Adipose tissue (tissue), 3 donors: ENCODE data around the gene CRACDL. TPM values are rescaled to one million over a fixed set of nuclear protein-coding genes. Genes with fewer than 3 reads are reported as not detected.
"Not testable (repeated sequence)": the region's sequence is repeated elsewhere in the genome, so short reads cannot be mapped to it uniquely, and the experiment has no call there.

Experiments used
- H3K27ac ChIP-seq: one replicate; pipeline ENCODE4 v1.5.1; 2013; ENCODE audit warnings: low read depth, low read length
- WGBS, 3 donors: extraction: QIAGEN DNeasy Blood & Tissue Kit; methylation state at CpG; one replicate each; pipeline ENCODE4 v1.1.7; 2013; 5-methylcytosine and 5-hydroxymethylcytosine counted together
- polyA plus RNA-seq, 3 donors: library from polyadenylated mRNA; stranded (reverse); fragments of 200-250 nt; gene quantifications; one replicate each; pipeline ENCODE4 v1.2.3, GENCODE V29; 2013
- donor health status: healthy with polysubstance abuse.
- donor health status: Bipolar disorder and iron deficiency.
- donor health status: healthy.

CRACDL gene
- polyA plus RNA-seq, 3 donors = 2.0 to 4.5 (median 3.6) TPM

GRCh38 chr2:98895901-98896300 lies 40.1 kb downstream of the CRACDL start:
- 84 to 90% (median 85%) methylated on average over 9 of the region's 9 CpGs for WGBS, 3 donors
- no peak overlapping the region for H3K27ac ChIP-seq

DNA sequence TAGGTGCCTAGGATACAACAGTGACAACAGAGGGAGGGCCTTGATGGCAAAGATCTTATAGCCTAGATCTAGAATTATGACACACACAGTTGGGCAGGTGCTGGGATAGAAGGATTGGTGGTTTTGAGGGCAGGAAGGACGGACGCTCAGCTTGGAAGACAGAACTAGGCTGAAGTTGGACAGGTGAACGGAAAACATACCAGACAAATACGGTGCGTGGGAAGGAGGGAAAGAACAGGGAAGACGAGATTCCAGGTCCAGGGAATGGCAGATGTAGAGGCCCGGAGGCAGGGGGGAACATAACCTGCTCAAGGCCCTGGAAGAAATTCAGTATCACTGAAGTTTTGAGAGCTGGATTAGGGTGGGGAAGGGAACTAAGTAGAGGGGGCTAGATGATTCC lies 40.8 kb downstream of the CRACDL start:
- H3K27ac ChIP-seq = no peak overlapping the region
- WGBS, 3 donors = 94 to 97% (median 94%) methylated on average over 7 of the region's 7 CpGs

GRCh38 chr2:98894331-98895000 lies 41.6 kb downstream of the CRACDL start:
- WGBS, 3 donors = 92 to 98% (median 94%) methylated on average over 11 of the region's 11 CpGs
- H3K27ac ChIP-seq = no peak overlapping the region

DNA sequence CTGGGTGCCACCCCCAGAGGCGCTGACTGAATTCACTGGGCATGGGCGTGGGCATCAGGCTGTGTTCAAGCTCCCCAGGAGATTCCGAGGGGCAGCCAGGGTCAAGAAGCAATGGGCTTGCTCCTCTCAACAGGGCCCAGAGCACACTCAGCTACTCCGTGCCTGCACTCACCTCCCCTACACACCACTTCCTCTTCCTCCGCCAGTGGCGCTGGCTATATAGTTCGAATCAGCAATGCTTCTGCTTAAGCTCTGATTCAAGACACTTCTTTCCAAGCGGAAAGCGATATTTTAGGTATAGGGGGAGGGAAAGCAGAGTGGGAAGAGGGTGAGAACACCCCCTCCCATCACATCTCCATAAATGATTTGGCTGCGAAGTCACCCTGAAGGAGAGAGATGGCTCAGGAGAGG lies 42.1 kb downstream of the CRACDL start:
- WGBS, 3 donors = 70 to 83% (median 71%) methylated on average over 10 of the region's 10 CpGs
- no peak overlapping the region for H3K27ac ChIP-seq

DNA sequence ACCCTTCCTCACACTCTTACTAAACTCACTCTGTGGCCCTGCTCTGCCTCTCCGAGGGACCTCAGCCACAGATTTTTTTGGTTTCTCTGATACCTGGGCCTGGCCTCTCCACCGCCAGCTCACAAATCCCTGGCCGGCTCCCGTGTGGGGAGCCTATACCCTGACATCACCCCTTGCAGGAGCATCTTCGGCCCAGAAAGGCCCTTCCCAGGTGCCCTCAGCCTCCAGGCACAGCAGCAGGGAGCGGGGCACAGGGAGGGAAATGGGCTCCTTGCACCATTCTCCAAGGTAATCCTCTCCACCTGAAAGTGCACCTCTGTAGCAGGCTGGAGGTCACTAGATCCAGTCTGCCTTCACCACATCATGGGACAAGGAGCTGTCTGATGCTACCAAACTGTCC lies 43.2 kb downstream of the CRACDL start:
- H3K27ac ChIP-seq = no peak overlapping the region
- 89 to 94% (median 91%) methylated on average over 6 of the region's 6 CpGs for WGBS, 3 donors

DNA sequence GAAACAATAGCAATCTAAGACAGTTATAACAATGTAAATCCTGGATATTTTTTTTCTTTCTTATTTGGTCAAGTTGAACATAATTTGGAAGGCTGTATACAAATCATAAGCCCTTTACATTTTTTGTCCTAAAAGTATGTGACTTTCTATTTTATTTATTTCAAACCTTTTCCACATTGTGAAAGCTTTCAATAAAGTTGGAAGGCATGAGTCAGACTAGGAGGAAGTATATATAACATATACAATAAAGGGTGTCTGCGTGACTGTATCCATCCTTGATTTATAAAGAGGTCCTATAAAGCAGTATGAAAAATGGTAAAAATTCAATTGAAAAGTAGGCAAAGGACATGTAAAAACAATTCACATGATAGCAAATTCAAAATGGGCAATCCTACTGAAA lies 44.4 kb downstream of the CRACDL start:
- 85 to 100% (median 88%) methylated on average over 1 of the region's 1 CpG for WGBS, 3 donors
- no peak overlapping the region for H3K27ac ChIP-seq

DNA sequence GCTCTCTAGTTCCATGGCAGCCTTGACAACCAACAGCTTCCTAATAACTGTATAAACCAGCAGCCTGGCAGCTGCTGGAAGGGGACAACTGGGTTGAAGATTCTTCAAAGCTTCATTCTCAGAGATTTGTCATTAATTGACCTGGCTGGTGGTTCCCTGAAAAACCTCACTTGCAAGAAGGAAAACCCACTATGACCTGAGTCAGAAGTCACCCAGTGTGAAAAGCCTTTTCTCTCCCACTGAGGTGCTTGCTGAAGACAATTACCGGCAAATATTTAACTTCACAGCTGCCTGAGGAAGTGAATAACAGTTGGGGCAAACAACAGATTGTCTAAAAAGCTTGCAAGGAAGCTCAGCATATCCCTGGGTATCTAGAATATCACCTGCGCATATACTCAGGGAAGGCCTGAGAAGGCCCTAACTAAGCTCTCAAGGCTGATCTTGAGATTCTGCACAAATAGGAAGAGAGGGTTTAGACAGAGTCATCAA lies 49.9 kb downstream of the CRACDL start:
- H3K27ac ChIP-seq = no peak overlapping the region
- WGBS, 3 donors = 97 to 99% (median 98%) methylated on average over 2 of the region's 2 CpGs

DNA sequence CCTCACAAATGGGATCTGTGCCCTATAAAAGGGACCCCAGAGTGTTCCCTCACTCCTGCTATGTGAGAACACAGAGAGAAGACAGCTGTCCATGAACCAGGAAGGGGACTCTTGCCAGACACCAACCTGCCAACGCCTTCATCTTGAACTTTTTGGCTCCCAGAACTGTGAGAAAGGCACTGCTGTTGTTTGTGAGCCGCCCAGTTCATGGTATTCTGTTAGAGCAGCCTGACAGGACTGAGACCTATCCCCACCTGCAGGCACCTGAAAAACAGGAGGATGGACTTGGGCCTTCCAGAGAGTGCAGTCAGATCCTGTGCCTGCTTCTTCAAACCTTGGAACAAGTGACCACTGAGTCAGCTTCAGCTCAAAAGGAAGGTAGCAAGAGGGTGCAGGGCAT lies 51.4 kb downstream of the CRACDL start:
- H3K27ac ChIP-seq = no peak overlapping the region
- WGBS, 3 donors = 76 to 95% (median 93%) methylated on average over 2 of the region's 2 CpGs

DNA sequence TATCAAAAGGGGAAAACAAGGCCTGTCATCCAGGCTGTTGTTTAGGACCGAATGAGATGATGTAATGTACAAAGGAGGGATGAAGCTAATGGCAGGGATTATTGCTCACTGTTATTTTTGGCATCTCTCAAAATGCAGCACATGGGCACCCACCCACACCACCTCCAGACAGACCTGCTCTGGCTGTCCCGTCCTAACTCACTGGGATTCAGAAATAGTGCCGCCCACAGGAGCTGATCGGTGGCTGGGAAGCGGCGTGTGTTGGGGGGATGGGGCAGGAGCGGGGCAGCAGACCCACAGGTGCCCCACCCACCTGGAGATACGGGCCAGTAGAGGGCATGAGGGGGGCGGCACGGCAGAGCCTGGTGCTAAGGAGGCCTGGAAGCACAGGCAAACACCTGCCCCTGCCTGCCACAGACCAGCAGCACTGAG lies 52.2 kb downstream of the CRACDL start:
- H3K27ac ChIP-seq = no peak overlapping the region
- 84% methylated on average over 10 of the region's 10 CpGs for WGBS, 3 donors

DNA sequence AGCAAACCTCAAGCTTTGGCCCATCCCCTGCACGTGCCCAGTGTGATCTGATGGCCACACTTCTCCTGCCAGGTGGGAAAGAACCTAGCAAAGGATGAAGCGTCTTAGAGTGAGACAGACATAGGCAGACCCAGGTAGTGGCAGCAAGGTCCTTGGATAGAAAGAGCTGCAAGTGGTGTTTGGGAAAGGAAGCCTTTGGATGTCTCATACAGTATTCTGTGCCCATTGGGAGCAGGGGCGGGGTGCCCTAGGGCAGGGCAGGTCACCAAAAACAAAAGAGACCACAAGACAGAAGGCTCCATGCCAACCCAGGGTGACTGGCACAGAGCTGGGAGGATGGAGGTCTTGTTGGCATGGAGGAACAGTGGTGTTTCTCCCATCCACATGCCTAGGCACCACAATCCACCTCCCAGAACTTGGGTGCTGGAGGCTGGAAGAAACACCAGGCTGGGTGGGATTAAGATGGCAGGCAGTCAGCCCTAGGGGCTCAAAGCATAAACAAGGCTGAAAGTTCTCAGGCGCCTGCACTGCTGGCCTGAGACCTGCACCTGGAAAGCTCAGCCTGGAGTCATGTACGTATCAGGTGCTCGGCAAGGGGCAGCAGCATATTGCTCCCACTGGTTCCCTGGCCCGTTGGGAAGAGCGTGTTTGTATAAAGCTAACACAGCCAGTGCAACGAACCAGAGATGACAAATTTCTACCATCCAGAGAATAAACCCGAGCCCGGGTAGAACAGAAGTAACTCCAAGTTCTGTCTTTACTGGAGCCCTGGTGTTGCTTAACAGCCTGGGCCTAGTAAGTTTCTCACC lies 52.9 kb downstream of the CRACDL start:
- no peak overlapping the region for H3K27ac ChIP-seq
- 90 to 92% (median 91%) methylated on average over 11 of the region's 11 CpGs for WGBS, 3 donors

DNA sequence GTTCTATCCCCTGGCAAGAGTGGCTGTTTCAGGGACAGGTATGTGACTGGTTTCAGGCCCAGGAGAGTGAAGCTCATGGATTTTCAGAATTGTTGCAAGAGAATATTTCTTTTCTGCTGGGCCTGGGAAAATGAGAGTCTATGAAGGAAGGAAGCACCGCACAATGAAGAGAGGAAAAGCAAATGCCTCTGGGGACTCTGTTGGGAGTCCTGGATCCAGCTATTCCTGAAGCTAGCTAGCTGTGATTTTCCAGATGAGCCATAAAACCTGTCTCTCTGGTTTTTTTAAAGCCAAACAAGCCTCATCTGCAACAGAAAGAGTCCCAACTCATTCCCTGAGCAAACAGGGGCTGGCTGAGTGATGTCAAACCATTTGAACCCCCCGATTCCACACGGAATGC lies 53.7 kb downstream of the CRACDL start:
- no peak overlapping the region for H3K27ac ChIP-seq
- WGBS, 3 donors = 94 to 97% (median 95%) methylated on average over 3 of the region's 3 CpGs

GRCh38 chr2:98881153-98881650 lies 54.8 kb downstream of the CRACDL start:
- 87 to 92% (median 88%) methylated on average over 7 of the region's 7 CpGs for WGBS, 3 donors
- no peak overlapping the region for H3K27ac ChIP-seq

- WGBS, 3 donors = 86 to 93% (median 87%) methylated on average over 20 of the region's 20 CpGs
These were observed 55.5 kb downstream of the CRACDL start for GRCh38 chr2:98880266-98881152.

DNA sequence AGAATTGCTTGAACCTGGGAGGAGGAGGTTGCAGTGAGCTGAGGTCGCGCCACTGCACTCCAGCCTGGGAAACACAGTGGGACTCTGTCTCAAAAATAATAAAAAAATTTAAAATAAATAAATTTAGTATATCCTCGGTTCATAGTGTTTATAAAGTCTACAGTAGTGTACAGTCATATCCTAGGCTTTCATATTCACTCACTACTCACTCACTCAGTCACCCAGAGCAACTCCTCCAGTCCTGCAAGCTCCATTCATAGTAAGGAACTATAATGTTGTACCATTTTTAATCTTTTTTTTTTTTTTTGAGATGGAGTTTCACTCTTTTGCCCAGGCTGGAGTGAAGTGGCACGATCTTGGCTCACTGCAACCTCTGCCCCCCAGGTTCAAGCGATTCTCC lies 58.4 kb downstream of the CRACDL start:
- not testable (repeated sequence) for H3K27ac ChIP-seq
- 89 to 95% (median 93%) methylated on average over 5 of the region's 5 CpGs for WGBS, 3 donors

More at GRCh38 chr2:98880266-98881152, 55.5 kb downstream of the CRACDL start:
- no peak overlapping the region for H3K27ac ChIP-seq

DNA sequence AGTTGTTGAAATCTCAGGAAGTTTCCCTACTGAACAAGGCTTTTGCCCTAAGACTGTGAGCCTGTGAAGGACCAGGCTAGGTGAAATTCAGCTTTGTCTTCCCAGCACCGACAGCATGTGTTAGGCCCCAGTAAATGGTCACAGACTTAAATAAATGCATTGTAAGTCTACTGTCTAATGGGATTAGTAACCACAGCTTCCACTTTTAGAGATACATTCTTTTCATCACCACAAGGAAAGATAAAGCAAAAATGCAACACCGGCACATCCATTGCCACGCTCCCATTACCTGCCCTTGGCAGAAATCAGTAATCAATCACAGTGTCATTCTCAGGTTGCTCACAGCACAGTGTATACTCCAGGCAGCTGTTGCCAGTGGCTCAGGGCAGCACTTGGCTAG lies 59.3 kb downstream of the CRACDL start:
- H3K27ac ChIP-seq = no peak overlapping the region
- 67 to 74% (median 69%) methylated on average over 3 of the region's 3 CpGs for WGBS, 3 donors

DNA sequence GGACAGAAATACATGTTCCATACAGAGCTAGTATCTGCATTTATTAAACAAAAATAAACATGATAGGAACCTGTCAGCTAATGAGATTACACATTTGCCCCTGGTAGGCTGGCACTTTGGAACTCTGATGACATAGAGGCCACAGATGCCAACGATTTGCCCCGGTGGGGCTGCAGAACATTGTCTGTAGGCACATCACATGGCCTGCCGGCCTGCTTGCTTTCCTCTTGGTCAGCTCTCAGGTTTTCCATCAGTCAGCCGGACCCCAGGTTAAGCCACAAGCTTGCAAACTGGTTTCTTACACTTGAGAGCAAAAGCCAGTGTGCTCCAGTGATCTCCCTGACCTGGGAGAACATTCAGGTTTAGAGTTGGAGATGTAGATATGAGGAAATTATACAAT lies 60.3 kb downstream of the CRACDL start:
- H3K27ac ChIP-seq = no peak overlapping the region

GRCh38 chr2:98875081-98875728 lies 60.8 kb downstream of the CRACDL start:
- H3K27ac ChIP-seq = no peak overlapping the region
- whole genome bisulfite sequencing, 3 donors = 80 to 89% (median 82%) methylated on average over 14 of the region's 14 CpGs

More for the DNA sequence above, 60.3 kb downstream of the CRACDL start:
- WGBS, 3 donors = 77 to 86% (median 81%) methylated on average over 4 of the region's 4 CpGs

DNA sequence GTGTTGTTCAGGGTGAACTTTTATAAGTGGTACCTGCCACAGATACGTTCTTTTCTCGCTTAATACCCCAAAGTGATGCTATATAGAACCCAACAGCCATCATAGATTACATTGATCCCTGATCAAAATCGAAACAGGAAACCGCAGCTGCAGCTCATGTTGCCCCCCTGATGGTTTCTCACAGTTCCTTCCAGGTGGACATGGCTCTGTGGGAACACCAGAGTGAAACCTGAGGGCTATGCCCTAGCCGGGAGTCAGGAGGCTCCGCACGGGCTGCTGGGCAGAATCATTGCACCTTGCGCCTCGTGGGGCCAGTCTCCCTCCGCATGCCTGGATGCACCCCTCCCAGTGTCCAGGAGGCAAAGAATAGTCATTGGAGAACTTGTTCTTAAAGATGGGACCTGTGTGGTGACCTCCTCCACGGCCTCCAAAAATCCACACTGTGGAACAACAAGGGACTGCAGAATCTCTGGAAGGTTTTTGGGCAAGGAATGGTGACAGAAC lies 61.8 kb downstream of the CRACDL start:
- H3K27ac ChIP-seq = no peak overlapping the region
- WGBS, 3 donors = 90 to 97% (median 91%) methylated on average over 11 of the region's 11 CpGs
